ENCODE data around the gene SCAMP4.

- TF ChIP-seq, protein P1, sequence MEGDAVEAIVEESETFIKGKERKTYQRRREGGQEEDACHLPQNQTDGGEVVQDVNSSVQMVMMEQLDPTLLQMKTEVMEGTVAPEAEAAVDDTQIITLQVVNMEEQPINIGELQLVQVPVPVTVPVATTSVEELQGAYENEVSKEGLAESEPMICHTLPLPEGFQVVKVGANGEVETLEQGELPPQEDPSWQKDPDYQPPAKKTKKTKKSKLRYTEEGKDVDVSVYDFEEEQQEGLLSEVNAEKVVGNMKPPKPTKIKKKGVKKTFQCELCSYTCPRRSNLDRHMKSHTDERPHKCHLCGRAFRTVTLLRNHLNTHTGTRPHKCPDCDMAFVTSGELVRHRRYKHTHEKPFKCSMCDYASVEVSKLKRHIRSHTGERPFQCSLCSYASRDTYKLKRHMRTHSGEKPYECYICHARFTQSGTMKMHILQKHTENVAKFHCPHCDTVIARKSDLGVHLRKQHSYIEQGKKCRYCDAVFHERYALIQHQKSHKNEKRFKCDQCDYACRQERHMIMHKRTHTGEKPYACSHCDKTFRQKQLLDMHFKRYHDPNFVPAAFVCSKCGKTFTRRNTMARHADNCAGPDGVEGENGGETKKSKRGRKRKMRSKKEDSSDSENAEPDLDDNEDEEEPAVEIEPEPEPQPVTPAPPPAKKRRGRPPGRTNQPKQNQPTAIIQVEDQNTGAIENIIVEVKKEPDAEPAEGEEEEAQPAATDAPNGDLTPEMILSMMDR (IDR thresholded peaks at IDR 0.05) = no peak
- no peak for TF ChIP-seq POLR2AphosphoS5 (IDR thresholded peaks at IDR 0.05)
- TF ChIP-seq POLR2A (IDR thresholded peaks at IDR 0.05) = no peak
Measured at GRCh38 chr19:1911995-1912394, 6.8 kb downstream of the SCAMP4 start.

Measured in sigmoid colon (tissue), 4 donors.